Measurements from ENCODE around the gene EOGT. TPM values are rescaled to one million over a fixed set of nuclear protein-coding genes. Genes with fewer than 3 reads are reported as not detected.

Gene EOGT
- total RNA-seq, 1 experiment from 2014 or later, result 20.1 TPM

DNA sequence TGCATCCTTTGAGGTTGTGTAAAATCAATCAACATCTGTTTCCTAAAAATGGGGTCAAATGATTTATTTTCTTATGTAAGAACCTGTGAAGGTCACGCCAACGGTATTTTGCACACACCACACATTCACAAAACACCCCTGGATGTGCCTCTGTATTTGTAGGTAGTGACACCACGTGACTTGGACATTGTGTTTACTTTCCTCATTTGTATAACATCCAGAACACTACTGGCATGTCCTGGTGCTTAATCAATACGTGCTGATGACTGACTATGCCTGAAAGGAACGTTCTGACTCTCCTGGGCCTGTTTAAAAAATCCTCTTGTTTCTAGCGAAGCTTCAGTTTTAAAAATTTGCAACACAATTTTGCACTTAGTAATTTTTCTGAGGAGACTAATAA lies 77.7 kb downstream of the EOGT start:
- no peak for ATAC-seq
- TF ChIP-seq SIN3A (IDR thresholded peaks at IDR 0.05; ENCODE audit: low read depth), result no peak
- intact Hi-C loops (cut with micrococcal nuclease), result no loop called here
- H3K79me2 ChIP-seq (ENCODE audit: insufficient read depth, low read length), result no peaks in the 10 kb centered on the region
- peaks cover 40% of the 10 kb centered on the region for H3K27me3 ChIP-seq (ENCODE audit: insufficient read depth, low read length)
- no TSS peak for BruUV-seq (replicated peaks)
- ChIA-PET RAD21 (ENCODE audit: low non-redundant PET in 1 of 2, low total read pairs in 2 of 2, uncharacterized antibody in 2 of 2, unreplicated experiment in 2 of 2) (no interaction called here), CTCF (no interaction called here), POLR2A (no interaction called here)
- no peak for DNase-seq (ENCODE audit: low read depth, low spot score)
- H3K4me2 ChIP-seq (ENCODE audit: low read length), result no peak overlapping the region
- no peaks in the 10 kb centered on the region; a peak in 1 of 4 replicates for H3K4me1 ChIP-seq (ENCODE audit: control insufficient read depth in 1 of 2, insufficient read depth in 2 of 2, low read length in 2 of 2)
- H2AFZ ChIP-seq (ENCODE audit: low read depth, low read length, poor library complexity, severe bottlenecking), result no peak overlapping the region
- H4K20me1 ChIP-seq (ENCODE audit: insufficient read depth), result no peaks in the 10 kb centered on the region
- H3K9me2 ChIP-seq (ENCODE audit: insufficient read depth), result no peaks in the 10 kb centered on the region
- no peak overlapping the region for H3K27ac ChIP-seq (ENCODE audit: low read depth, low read length)
- H3K9me3 ChIP-seq (ENCODE audit: control insufficient read depth in 1 of 2, insufficient read depth in 1 of 2, low read depth in 1 of 2, low read length in 2 of 2), result no peaks in the 10 kb centered on the region
- no peak overlapping the region for H3K4me3 ChIP-seq (replicated peaks in 1 of 2; ENCODE audit: low read depth in 1 of 2, low read length in 2 of 2)
- no peaks in the 10 kb centered on the region for H3K36me3 ChIP-seq (ENCODE audit: control insufficient read depth in 1 of 2, insufficient read depth in 2 of 2, low read length in 2 of 2)
- H3K9ac ChIP-seq (ENCODE audit: low read length), result no peak overlapping the region

DNA sequence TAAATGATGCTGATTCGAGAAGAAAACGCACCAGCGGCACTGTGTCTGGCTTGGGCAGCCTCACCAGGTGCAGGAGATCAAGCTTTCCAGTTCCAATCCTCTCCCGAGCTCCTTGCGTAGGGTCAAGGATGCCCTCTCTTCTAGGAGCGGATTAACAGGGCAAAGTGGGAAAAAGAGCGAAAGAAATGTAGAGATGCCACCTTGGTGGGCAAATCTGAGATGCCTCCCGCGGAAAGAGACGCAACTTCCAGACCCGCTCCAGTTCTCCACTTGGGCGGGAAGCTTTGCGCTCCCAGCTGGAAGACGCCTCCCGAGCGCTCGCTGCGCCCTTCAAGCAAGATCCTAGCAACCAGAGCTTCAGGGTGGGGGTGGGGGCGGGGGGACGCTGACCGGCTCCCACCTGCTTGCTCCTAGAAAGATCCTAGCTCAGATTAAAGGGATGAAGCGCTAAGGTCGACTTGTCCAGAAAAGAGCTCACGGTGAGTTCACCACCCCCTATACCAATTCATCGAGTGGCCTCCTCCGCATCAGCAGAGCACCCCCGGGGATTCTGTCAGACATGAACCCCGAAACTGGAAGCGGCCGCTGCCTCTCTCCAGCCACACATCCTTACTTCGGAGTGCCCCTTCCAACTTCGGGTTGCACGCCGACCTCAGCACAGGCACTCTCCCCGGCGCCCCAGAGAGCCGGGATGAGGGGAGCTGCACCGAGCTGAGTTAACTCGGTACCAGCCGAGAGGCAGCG lies 81.9 kb downstream of the EOGT start:
- ChIA-PET RAD21 (ENCODE audit: low non-redundant PET in 1 of 2, low total read pairs in 2 of 2, uncharacterized antibody in 2 of 2, unreplicated experiment in 2 of 2) (no interaction called here), CTCF (no interaction called here), POLR2A (no interaction called here)
- Histone ChIP-seq H3K4me3 (replicated peaks in 1 of 2; ENCODE audit: low read depth in 1 of 2, low read length in 2 of 2) (no peak overlapping the region), H3K27ac (ENCODE audit: low read depth, low read length) (no peak overlapping the region), H3K27me3 (ENCODE audit: insufficient read depth, low read length) (peaks cover 35% of the 10 kb centered on the region), H3K4me2 (ENCODE audit: low read length) (no peak overlapping the region), H3K9me2 (ENCODE audit: insufficient read depth) (no peaks in the 10 kb centered on the region), H3K36me3 (ENCODE audit: control insufficient read depth in 1 of 2, insufficient read depth in 2 of 2, low read length in 2 of 2) (no peaks in the 10 kb centered on the region), H2AFZ (ENCODE audit: low read depth, low read length, poor library complexity, severe bottlenecking) (no peak overlapping the region), H3K4me1 (ENCODE audit: control insufficient read depth in 1 of 2, insufficient read depth in 2 of 2, low read length in 2 of 2) (no peaks in the 10 kb centered on the region; a peak in 1 of 4 replicates), H4K20me1 (ENCODE audit: insufficient read depth) (no peaks in the 10 kb centered on the region), H3K9me3 (ENCODE audit: control insufficient read depth in 1 of 2, insufficient read depth in 1 of 2, low read depth in 1 of 2, low read length in 2 of 2) (no peaks in the 10 kb centered on the region), H3K79me2 (ENCODE audit: insufficient read depth, low read length) (no peaks in the 10 kb centered on the region), H3K9ac (ENCODE audit: low read length) (no peak overlapping the region)
- no peak for ATAC-seq
- TF ChIP-seq ELF1 (IDR thresholded peaks at IDR 0.05; ENCODE audit: borderline replicate concordance, low read depth), result no peak
- no peak for TF ChIP-seq FOSL1 (IDR thresholded peaks at IDR 0.05; ENCODE audit: low read depth)
- TF ChIP-seq RAD21 (IDR thresholded peaks at IDR 0.05; ENCODE audit: low read depth), result no peak
- no peak for TF ChIP-seq ZFX (IDR thresholded peaks at IDR 0.05)
- no peak for TF ChIP-seq TCF7L2 (IDR thresholded peaks at IDR 0.05; ENCODE audit: borderline replicate concordance, extremely low read depth, insufficient read depth, insufficient read length)
- no peak for TF ChIP-seq ATF3 (IDR thresholded peaks at IDR 0.05)
- TF ChIP-seq EGR1 (IDR thresholded peaks at IDR 0.05; ENCODE audit: low read depth), result no peak
- no peak for TF ChIP-seq SRF (IDR thresholded peaks at IDR 0.05; ENCODE audit: low read depth)
- no peak for TF ChIP-seq POLR2AphosphoS5 (IDR thresholded peaks at IDR 0.05; ENCODE audit: low read depth, low read length)
- no peak for TF ChIP-seq POLR2A (IDR thresholded peaks at IDR 0.05; ENCODE audit: borderline replicate concordance, extremely low read depth, insufficient read depth, insufficient read length)
- TF ChIP-seq SIN3A (IDR thresholded peaks at IDR 0.05; ENCODE audit: low read depth), result no peak
- TF ChIP-seq, protein P1, sequence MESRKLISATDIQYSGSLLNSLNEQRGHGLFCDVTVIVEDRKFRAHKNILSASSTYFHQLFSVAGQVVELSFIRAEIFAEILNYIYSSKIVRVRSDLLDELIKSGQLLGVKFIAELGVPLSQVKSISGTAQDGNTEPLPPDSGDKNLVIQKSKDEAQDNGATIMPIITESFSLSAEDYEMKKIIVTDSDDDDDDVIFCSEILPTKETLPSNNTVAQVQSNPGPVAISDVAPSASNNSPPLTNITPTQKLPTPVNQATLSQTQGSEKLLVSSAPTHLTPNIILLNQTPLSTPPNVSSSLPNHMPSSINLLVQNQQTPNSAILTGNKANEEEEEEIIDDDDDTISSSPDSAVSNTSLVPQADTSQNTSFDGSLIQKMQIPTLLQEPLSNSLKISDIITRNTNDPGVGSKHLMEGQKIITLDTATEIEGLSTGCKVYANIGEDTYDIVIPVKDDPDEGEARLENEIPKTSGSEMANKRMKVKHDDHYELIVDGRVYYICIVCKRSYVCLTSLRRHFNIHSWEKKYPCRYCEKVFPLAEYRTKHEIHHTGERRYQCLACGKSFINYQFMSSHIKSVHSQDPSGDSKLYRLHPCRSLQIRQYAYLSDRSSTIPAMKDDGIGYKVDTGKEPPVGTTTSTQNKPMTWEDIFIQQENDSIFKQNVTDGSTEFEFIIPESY (IDR thresholded peaks at IDR 0.05; ENCODE audit: extremely low read depth, insufficient replicate concordance, low read length), result no peak
- no peak for TF ChIP-seq JUND (IDR thresholded peaks at IDR 0.05)
- TF ChIP-seq ZNF274 (IDR thresholded peaks at IDR 0.05; ENCODE audit: low read depth, low read length), result no peak
- TF ChIP-seq EZH2 (IDR thresholded peaks at IDR 0.05), result no peak
- TF ChIP-seq CBX3 (IDR thresholded peaks at IDR 0.05; ENCODE audit: low read depth), result no peak
- DNase-seq (ENCODE audit: low read depth, low spot score), result no peak
- intact Hi-C loops (cut with micrococcal nuclease), result no loop called here
- no TSS peak for BruUV-seq (replicated peaks)

Data from HCT116 (cell line).